MCF 10A (cell line): Measurements from ENCODE around the gene ZBBX. TPM values are rescaled to one million over a fixed set of nuclear protein-coding genes. Genes with fewer than 3 reads are reported as not detected.
"Not testable (repeated sequence)": the region's sequence is repeated elsewhere in the genome, so short reads cannot be mapped to it uniquely, and the experiment has no call there.

Source experiments
- Bru-seq: library from RNA; stranded (reverse); fragments of 400-500 nt; gene quantifications from one replicate; lab custom pipeline; 2021; lab: Mats Ljungman, UMichigan
- BruChase-seq, 2 experiments: library from RNA; stranded (reverse); fragments of 400-500 nt; gene quantifications; one replicate each; lab custom pipeline; 2021; lab: Mats Ljungman, UMichigan
- BruUV-seq: library from RNA; stranded (reverse); fragments of 400-500 nt; replicated peaks from 2 replicates; lab custom pipeline; 2021; lab: Mats Ljungman, UMichigan
- CTCF ChIA-PET: fragments of 300-600 bp; sonication (Branson Sonifier 250); formaldehyde crosslinking; extraction: SDS; loops from one replicate; lab custom pipeline; 2021; ENCODE audit warnings: antibody characterized with exemption, inconsistent platforms; lab: Yijun Ruan, JAX
- POLR2A ChIA-PET: fragments of 300-600, 350-650 bp; sonication (Branson Sonifier 250); formaldehyde crosslinking; extraction: SDS; loops from one replicate; lab custom pipeline; 2020; ENCODE audit warnings: antibody characterized with exemption, inconsistent platforms; lab: Yijun Ruan, JAX
- DNase-seq: peaks from one replicate; pipeline ENCODE4 v3.0.0-alpha.2; 2018; ENCODE audit not compliant: unreplicated experiment
- H3K27ac Mint-ChIP-seq: one replicate; pipeline ENCODE4 v1.8.0; 2022; ENCODE audit warnings: mild to moderate bottlenecking, low read depth, mixed read lengths; ENCODE audit not compliant: unreplicated experiment
- H3K27me3 Mint-ChIP-seq: one replicate; pipeline ENCODE4 v1.8.0; 2022; ENCODE audit warnings: mixed read lengths; ENCODE audit not compliant: insufficient read depth, unreplicated experiment
- H3K36me3 Mint-ChIP-seq: one replicate; pipeline ENCODE4 v1.8.0; 2022; ENCODE audit warnings: mild to moderate bottlenecking, moderate library complexity, mixed read lengths; ENCODE audit not compliant: insufficient read depth, unreplicated experiment
- H3K4me1 Mint-ChIP-seq: one replicate; pipeline ENCODE4 v1.8.0; 2022; ENCODE audit warnings: mixed read lengths; ENCODE audit not compliant: insufficient read depth, unreplicated experiment
- H3K4me3 Mint-ChIP-seq: one replicate; pipeline ENCODE4 v1.8.0; 2022; ENCODE audit warnings: mild to moderate bottlenecking, moderate library complexity, mixed read lengths; ENCODE audit not compliant: unreplicated experiment
- H3K9me3 Mint-ChIP-seq: one replicate; pipeline ENCODE4 v1.8.0; 2022; ENCODE audit warnings: mixed read lengths; ENCODE audit not compliant: unreplicated experiment
- CTCF ChIP-seq: fragments of 200-600 bp; IDR thresholded peaks from one replicate; pipeline ENCODE4 v1.8.0; 2022; ENCODE audit warnings: antibody characterized with exemption, mild to moderate bottlenecking; ENCODE audit not compliant: unreplicated experiment
- intact Hi-C: fragments of 100-400 bp; cut with micrococcal nuclease; formaldehyde crosslinking; loops from 2 replicates; pipeline ENCODE4 v1.14.1; 2022
- long read RNA-seq: library from polyadenylated mRNA; stranded (forward); transcript quantifications from one replicate; pipeline ENCODE4 v2.0.0, GENCODE V29; 2022
- total RNA-seq: library from RNA; stranded (reverse); gene quantifications from 2 replicates; pipeline ENCODE4 v1.2.3, GENCODE V29; 2022

Gene ZBBX
- total RNA-seq (not detected in 2 replicates), Bru-seq, nascent RNA (percentile 14 among the genes with signal in this experiment), BruChase-seq, experiment 1, labeled RNA remaining after a 6-hour chase (percentile 25 among the genes with signal in this experiment), BruChase-seq, experiment 2, labeled RNA remaining after a 2-hour chase (percentile 12 among the genes with signal in this experiment)
- long read RNA-seq, partial matches to known transcripts: 0 of 1 reads
- long read RNA-seq, other reads (novel, unspliced or antisense): 1 of 1 reads

GRCh38 chr3:167380004-167380689 is at the start of gene ZBBX:
TSS of gene ZBBX (minus strand) at chr3:167380297. CDS start at chr3:167372901, 7,396 bp downstream.
- H3K4me1 Mint-ChIP-seq: no peaks in the 10 kb centered on the region
- peak; percentile 69 for TF ChIP-seq CTCF
- no TSS peak for BruUV-seq
- POLR2A ChIA-PET: no interaction called here
- intact Hi-C loops: no loop called here
- H3K27me3 Mint-ChIP-seq: no peaks in the 10 kb centered on the region
- peak; percentile 82 for DNase-seq
- peak within 1 kb of the TSS; percentile 77 for H3K4me3 Mint-ChIP-seq
- H3K9me3 Mint-ChIP-seq: no peaks in the 10 kb centered on the region
- H3K36me3 Mint-ChIP-seq: no peaks in the 10 kb centered on the region
- CTCF ChIA-PET: interaction anchor here (0.6 to 4.1 kb wide), 17 partner anchors 9 to 1321 kb away, joined by 3 to 28 read pairs (median 4); partner anchors contain the start of genes PDCD10 and SERPINI1
- no peak within 1 kb of the TSS for H3K27ac Mint-ChIP-seq

- intact Hi-C loops, H3K36me3 Mint-ChIP-seq, BruUV-seq, H3K4me1 Mint-ChIP-seq, DNase-seq, H3K4me3 Mint-ChIP-seq, H3K27ac Mint-ChIP-seq, POLR2A ChIA-PET: not testable (repeated sequence)
- CTCF ChIA-PET: interaction anchor here (0.6 kb wide), 1 partner anchor 44 kb away, joined by 3 read pairs; no protein-coding TSS in a partner anchor
- peaks cover 15% of the 10 kb centered on the region for H3K27me3 Mint-ChIP-seq
- peaks cover 11% of the 10 kb centered on the region for H3K9me3 Mint-ChIP-seq
Measured at GRCh38 chr3:167426962-167427361, 46.9 kb upstream of the ZBBX start.

GRCh38 chr3:167422396-167422795 is 42.3 kb upstream of the ZBBX start:
- intact Hi-C loops: not testable (repeated sequence)

GRCh38 chr3:167409611-167410010 is 29.5 kb upstream of the ZBBX start:
- no peak for DNase-seq
- peaks cover 6% of the 10 kb centered on the region for H3K36me3 Mint-ChIP-seq
- H3K4me3 Mint-ChIP-seq: no peak overlapping the region
- no TSS peak for BruUV-seq
- TF ChIP-seq CTCF: no peak
- H3K4me1 Mint-ChIP-seq: no peaks in the 10 kb centered on the region
- POLR2A ChIA-PET: no interaction called here
- H3K27ac Mint-ChIP-seq: no peak overlapping the region
- no peaks in the 10 kb centered on the region for H3K9me3 Mint-ChIP-seq
- intact Hi-C loops: loop anchor here (5.0 kb wide), 1 partner anchor 758 kb away; no protein-coding TSS in a partner anchor
- H3K27me3 Mint-ChIP-seq: peaks cover 11% of the 10 kb centered on the region
- CTCF ChIA-PET: interaction anchor here (2.2 to 3.0 kb wide), 3 partner anchors 15 to 276 kb away, joined by 8 to 43 read pairs (median 12); no protein-coding TSS in a partner anchor

More at GRCh38 chr3:167422396-167422795, 42.3 kb upstream of the ZBBX start:
- not testable (repeated sequence) for H3K4me3 Mint-ChIP-seq, H3K27ac Mint-ChIP-seq, DNase-seq, BruUV-seq, H3K4me1 Mint-ChIP-seq, H3K36me3 Mint-ChIP-seq
- peaks cover 11% of the 10 kb centered on the region for H3K9me3 Mint-ChIP-seq
- CTCF ChIA-PET: interaction anchor here (1.5 kb wide), 1 partner anchor 14 kb away, joined by 4 read pairs; no protein-coding TSS in a partner anchor
- POLR2A ChIA-PET: interaction anchor here (0.6 kb wide), 1 partner anchor 9 kb away, joined by 3 read pairs; no protein-coding TSS in a partner anchor
- peaks cover 15% of the 10 kb centered on the region for H3K27me3 Mint-ChIP-seq
